Endometrium (tissue), 2 donors: ENCODE data around the gene NFAT5.
"Not testable (repeated sequence)": the region's sequence is repeated elsewhere in the genome, so short reads cannot be mapped to it uniquely, and the experiment has no call there.

ENCODE experiments used
- FAIRE-seq: peaks from 2 replicates; lab custom pipeline; 2012; peaks lifted over from hg19 to GRCh38; lab: Jason Lieb, UNC
- donor health status: control.
- donor health status: control.

NFAT5 gene

DNA sequence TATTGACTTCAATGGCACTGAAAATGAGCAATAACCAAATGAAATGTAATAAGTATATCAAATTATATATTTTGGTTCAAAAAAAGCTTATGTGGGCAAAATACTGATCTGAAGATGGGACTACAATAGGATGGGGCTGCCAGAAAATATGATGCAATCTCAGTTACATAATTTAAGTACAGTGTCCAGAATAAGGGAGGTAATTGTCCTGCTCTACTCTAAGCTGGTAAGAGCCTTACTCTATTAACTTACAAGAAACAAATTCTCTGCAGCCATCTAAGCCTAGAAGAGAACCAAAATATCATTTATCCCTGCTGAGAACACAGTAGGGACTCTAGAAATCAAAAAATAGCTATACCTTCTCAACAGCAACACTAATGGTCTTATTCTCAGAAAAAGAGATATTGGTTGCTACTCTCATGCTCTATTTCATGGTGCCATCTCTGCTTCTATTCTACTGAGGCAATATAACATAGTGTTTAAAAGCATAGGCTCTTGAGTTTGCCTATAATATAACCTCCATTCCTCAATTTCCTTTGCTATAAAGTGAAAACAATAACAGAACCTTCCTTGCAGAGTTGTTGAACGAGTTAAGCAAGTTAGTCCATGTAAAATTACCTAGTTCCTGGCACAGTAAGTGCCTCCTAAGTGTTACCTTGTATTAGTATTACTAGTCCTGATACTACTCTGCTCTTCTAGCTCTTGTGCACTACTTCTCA is 140.6 kb downstream of the NFAT5 start:
- FAIRE-seq, result no peak

DNA sequence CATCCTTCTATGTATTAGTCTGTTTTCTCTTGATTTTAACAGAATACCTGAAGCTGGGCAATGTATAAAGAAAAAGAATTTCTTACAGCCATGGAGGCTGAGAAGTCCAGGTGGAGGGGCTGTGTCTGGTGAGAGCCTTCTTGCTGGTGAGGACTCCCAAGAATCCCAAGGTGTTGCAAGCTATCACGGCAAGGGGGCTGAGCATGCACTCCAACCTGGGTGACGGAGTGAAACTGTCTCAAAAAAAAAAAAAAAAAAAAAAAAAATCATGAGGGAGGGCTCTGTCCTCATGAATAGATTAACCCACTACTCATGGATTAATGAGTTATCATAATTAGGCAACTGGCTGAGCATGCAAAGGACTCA is 141.2 kb downstream of the NFAT5 start:
- no peak for FAIRE-seq

DNA sequence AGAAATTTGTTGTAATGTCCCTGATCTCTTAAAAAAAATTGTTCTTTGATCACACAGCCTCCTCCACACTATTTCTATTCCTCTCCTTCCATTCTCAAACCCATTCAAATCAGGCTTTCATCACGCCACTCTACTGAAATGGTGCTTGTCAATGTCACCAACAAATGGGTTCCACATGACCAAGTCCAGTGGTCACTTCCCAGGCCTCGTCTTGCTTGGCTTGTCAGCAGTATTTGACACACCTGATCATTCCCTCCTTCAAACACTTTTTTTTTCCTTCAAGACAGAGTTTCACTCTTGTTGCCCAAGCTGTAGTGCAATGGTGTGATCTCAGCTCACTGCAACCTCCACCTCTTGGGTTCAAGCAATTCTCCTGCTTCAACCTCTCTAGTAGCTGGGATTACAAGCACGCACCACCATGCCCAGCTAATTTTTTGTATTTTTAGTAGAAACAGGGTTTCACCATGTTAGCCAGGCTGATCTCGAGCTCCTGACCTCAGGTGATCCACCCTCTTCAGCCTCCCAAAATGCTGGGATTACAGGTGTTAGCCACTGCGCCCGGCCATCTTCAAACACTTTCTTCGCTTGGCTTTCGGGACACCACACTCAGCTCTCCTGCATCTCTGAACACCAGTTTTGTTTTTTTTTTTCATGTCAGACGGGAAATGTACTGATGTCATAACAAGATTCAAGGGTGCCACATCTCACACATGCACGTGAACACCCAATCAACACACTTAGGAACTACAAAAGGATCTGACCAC is 142.3 kb downstream of the NFAT5 start:
- no peak for FAIRE-seq

DNA sequence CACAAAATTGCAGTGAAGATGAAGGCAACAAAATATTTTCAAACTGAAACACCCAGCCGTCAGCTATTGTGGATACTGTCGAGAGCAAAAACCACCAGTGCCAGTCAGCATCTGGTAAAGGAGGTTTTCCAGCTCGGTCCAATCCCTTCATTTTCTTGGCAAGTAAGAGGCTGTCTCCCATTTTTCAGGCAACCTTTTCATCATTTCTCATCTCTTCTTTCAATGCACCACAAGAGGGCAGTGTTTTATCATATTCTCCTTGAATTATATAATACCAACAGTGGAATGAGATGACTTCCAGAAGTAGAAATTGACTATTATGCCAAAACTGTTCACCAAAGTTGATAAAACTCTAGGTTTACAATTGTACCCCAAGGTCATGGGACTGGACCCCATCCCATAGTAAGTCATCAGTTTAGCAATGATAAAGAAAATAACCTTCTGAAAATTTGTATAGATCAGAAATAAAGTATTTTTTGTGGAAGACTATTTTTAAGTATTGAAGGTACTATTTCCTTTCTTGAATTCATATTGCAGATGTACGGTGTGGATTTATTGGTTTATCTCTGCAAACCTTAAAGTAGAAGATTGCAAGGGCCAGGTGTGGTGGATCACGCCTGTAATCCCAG is 143.8 kb downstream of the NFAT5 start:
- FAIRE-seq, result no peak

DNA sequence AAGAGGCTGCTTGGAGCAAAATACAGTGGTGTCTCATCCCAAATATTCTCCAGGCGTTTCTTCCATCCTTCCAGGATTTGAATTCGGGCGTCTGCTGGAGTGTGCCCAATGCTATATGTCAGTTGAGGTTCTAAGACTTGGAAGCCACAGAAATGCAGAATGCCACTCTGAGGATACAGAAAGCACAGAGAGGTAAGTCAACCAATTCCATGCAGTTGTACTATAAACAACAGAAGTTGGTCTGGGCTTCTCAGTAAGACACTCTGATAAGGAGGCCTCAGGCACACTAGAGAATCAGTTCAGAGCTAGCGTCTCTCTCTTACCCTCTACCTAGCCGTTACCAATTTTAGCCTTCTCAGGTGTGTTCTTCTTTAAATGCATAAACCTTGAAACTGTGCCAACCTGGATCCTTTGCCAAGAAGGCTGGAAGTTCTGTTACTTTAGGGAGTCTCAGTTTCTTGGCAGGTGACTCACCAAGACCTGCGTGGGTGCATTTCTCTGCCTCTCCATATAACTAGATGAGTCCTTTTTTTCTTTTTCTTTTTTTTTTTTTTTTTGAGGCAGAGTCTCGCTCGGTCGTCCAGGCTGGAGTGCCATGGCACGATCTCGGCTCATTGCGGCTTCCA is 145.5 kb downstream of the NFAT5 start:
- FAIRE-seq, result no peak

DNA sequence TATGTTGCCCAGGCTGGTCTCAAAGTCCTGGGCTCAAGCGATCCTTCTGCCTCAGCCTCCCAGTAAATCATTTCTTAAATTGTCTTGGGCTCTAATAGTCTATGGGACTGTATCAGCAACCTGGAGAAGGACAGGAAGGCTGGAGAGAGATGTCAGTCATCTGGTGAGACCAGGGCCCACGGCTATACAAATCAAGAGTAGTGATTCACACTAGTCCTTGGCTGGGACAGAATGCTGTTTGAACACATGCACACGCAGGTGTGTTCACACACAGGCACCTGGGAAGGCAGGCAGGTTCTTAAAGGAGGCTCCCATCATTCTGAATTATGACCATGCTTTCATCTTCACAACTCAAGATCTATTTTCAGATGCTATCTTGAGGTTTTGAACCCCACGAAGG is 146.5 kb downstream of the NFAT5 start:
- no peak for FAIRE-seq

DNA sequence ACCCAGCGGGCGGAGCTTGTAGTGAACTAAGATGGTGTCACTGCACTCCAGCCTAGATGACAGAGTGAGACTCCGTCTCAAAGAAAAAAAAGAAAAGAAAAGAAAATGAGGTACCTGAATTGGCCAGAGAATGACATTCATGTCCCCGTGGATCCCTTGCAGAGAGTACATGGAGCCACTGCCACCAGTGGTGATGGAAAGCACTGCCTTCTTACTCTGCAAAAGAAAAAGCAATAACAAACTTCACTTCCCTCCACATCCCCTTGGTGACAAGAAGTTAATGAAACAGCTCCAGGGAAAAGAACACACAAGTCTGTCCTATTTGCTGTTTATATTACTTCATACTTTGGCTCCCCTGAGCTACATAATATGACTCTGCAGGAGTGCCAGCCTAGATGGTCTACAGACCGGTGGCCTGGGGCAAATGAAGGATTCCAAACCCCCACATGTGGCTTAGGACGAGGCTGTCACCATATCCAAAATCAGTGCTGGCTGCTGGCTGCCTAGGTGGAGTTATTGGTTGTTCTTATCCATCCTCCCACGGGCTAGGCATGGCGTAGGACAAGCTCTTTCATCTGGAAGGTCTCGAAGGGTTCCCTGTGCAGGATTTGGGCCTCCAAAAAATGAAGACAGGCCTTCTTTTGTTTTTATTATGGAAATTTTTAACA is 147.3 kb downstream of the NFAT5 start:
- FAIRE-seq, result no peak

DNA sequence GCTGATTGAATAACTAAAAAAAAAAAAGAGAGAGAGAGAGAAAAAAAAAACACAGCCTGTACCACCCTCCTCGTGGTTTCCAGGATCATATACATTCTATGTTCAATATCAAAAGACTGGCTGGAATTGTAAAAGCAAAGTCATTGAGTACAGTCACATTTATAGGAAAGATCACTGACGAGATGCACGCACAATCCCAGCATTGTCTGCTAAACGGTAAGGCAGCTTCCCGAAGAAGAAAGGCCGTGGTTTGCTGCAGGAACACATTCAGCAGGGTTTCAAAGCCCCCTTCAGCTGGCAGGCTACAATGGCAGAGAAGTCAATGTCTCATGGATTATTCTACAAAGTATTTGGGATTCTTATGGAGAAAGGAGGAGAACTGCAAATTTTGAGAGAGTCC is 151.3 kb downstream of the NFAT5 start:
- no peak for FAIRE-seq

DNA sequence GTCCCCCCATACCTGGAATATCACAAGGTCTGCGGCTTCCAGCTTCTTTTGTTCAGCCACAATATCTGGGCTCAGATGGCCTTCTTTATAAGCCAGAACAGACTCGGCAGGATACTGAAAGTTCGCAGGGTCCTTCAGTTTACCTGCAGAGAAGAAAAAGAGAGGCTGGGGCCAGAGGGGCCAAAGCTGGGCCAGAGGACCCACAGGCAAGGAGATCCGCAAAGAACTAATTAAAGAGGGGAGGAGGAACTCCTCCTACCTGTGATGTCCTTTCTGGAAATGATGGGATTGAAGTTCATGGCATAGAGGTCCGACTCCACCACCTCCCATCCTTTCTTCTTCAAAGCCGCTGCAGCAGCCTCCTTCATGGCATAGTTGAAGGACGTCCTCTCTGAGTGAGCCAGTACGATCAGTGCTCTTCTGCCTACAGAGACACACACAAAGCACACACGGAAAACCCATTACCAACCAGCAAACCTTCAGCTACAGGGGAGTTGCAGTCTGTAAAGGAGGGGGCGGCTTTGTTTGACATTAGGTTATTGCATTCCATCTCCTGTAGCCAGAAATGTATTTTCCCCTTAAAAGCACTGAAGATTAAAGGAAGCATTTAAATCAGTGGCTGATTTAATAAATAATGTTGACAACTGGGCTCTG is 152.5 kb downstream of the NFAT5 start:
- no peak for FAIRE-seq

DNA sequence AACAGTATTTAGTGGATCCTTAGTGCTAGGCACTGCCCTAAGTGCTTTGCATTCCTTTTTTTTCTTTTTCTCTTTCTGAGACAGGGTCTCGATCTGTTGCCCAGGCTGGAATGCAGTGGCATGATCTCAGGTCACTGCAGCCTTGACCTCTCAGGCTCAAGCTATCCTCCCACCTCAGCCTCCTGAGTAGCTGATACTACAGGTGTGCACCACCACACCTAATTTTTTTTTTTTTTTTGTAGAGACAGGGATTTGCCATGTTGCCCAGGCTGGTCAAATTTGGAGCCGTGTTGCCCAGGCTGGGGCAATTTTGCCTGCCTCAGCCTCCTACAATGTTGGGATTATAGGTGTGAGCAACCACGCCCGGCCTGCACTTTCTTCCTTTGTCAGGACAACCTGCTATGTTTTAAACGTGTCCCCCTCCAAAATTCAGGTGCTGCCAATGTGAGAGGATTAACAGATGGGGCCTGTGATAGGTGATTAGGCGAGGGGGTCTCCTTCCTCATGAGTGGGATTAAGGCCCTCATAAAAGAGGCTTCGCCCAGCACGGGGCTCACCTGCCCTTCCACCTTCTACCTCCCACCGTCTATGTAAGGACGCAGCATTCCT is 155.2 kb downstream of the NFAT5 start:
- FAIRE-seq, result no peak

DNA sequence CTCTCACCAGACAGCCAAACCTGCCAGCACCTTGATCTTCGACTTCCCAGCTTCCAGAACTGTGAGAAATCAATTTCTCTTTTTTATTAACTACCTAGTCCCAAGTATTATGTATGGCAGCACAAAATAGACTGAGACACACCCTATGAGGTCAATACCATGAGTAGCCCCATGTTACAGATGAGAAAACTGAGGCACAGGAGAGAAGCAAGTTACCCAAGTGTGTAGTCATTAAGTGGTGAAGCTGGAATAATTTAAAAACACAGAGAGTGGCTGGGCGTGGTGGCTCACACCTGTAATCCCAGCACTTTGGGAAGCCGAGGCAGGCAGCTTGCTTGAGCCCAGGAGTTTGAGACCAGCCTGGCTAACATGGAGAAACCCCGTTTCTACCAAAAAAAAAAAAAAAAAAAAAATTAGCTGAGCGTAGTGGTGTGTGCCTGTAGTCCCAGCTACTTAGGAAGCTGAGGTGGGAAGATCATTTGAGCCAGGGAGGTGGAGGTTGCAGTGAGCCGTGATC is 155.7 kb downstream of the NFAT5 start:
- FAIRE-seq, result no peak

DNA sequence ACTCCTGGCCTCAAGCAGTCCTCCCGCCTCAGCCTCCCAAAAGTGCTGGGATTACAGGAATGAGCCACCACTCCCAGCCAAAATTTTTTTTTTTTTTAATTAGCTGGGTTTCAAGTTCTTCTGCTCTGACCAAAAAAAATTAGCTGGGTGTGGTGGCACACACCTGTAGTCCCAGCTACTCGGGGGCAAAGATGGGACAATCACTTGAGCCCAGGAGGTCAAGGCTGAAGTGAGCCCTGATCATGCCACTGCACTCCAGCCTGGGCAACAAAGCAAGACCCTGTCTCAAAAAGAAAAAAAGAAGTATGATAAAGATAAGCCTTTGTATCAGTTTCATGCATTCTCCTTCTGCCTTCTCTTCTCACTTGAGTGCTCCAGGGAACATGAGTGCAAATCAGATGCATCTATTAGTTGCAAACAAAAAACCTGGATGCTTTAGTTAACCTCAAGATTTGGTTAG is 158.7 kb downstream of the NFAT5 start:
- FAIRE-seq, result no peak

DNA sequence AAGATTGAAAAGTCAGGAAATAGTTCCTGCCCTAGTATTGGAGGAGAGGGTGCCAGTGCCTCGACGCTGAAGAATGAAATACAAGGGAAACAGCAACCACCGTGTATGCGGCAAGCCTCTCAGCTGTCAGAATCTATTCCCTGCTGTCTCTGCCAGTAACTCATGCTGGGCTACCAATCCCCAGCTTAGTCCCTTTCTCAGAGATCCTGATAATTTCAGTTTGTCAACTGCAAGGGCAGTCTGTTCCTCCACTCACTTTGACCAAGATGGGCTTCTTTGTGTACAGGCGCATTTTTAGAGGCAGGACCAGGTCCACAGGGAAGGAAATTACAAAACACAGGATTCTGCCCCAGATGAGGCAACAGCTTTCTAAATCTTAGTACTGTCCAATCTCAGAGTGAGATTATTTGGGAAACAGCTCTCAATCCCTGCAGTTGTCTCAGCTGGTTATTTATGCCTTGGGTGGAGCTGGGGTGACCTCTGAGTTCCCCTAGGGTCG is 159.3 kb downstream of the NFAT5 start:
- FAIRE-seq, result no peak

DNA sequence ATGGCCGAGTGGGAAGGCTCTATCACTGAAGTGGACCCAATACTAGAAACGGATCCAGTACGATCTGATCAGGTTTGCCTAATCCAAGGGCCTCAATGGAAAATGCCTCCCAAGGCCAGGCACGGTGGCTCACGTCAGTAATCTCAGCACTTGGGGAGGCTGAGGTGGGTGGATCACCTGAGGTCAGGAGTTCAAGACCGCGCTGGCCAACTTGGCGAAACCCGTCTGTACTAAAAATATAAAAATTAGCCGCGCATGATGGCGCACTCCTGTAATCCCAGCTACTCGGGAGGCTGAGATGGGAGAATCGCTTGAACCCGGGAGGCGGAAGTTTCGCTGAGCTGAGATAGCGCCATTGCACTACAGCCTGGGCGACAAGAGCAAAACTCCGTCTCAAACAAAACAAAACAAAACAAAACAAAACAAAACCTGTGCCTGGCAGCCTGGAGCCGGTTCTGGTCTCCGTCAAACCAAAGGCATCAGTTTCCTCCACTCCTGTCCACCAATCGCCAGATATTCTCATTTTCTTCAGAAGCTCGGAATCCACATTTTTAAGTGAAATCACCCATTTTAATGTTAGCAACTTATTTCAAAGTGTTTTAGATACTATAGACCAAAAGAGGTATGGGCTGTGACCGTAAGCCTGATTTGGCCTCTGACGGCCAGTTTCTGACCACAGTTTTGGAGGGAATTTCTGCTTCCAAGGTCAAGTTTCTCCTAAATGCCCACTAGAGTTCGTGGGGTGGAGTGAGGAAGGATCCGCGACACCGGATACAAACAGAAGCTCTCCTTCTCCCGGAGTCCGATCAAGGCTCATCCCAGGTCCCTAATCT is 159.9 kb downstream of the NFAT5 start:
- FAIRE-seq, result no peak

DNA sequence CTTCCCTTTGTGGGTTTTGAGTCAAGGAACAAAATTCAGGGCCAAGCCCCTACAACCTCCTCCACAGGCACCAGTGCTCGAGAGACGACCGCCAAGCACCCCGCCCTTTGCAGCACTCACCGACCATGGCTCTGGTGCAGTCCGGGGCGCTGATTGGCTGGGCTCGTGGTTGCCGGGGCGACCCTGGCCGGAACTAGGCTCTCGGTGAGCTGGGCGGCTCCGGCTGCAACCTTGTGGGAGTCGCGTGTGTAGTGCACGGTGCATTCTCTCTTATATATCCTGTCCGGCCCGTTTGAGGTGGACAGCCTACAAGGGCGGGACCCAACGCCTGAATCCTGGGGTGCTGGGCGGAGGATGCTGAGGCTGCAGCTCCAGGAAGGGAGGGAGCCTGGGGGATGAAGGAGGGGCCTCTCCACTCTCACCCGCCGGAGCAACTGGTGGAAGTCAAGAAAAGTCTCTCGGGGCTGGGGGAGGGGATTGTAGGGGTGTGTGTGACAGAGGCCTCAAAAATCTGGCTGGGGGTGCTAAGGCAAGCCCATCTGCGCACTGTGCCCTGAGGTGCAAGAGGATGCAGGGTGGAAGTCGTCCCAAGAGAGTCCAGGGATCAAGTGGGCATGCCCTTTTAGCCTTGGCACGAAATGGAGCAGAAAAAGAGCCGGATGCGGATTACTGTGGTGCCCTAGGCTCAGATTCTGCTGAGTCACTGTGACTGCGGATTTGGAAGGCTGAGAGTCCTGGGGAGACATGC is 160.7 kb downstream of the NFAT5 start, which contains the start of gene NQO1:
TSS of gene NQO1 (minus strand) at position 248 of the 748 bp plus-strand sequence. CDS start at position 127, 121 bp downstream.
- FAIRE-seq, result peak; percentile 31

DNA sequence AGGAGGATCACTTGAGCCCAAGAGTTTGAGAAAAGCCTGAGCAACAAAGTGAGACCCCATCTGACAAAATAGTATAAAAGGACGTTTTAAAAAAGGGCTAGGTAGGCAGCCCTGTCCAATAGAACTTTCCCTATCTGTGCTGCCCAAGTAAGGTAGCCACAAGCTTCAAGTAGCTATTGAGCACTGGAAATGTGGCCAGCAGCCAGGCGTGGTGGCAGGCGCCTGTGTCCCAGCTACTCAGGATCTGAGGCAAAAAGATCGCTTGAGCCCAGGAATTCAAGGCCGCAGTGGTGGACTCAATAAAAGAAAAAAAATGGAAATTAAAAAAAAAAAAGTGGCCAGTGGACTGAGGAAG is 162.1 kb downstream of the NFAT5 start:
- FAIRE-seq, result no peak

DNA sequence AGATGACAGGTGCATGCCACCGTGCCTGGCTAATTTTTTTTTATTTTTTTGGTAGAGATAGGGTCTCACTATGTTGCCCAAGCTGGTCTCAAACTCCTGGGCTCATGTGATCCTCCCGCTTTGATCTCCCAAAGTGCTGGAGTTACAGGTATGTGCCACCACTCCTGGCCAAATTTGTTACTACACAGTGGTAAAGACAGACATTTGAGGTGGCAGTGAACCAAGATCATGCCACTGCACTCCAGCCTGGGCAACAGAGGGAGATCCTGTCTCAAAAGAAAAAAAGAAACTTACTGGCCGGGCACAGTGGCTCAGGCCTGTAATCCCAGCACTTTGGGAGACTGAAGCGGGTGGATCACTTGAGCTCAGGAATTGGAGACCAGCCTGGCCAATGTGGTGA is 163.3 kb downstream of the NFAT5 start:
- FAIRE-seq, result not testable (repeated sequence)

DNA sequence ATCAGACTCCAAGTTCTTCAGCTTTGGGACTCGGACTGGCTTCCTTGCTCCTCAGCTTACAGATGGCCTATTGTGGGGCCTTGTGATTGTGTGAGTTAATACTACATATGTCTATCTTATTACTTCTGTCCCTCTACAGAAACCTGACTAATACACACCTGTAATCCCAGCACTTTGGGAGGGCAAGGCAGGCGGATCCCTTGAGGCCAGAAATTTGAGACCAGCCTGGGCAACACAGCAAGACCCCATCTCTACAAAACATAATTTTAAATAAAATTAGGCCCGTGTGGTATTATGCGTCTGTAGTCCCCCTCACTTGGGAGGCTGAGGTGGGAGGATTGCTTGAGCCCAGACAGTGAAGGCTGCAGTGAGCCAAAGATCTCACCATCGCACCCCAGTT is 165.5 kb downstream of the NFAT5 start:
- FAIRE-seq, result not testable (repeated sequence)

DNA sequence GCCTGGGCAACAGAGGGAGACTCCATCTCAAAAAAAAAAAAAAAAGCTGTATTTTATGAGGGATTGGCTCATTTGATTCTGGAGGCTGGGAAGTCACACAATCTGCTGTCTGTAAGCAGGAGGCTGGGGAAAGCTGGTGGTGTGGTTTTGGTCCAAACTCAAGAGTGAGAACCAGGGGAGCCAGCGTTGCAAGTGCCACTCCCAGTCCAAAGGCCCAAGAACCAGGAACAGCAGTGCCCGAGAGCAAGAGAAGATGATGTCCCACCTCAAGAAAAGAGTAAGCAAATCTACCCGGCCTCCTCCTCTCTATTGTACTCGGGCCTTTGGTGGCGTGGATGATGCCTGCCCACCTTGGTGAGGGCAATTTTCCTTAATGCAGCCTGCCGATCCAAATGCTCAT is 166.3 kb downstream of the NFAT5 start:
- FAIRE-seq, result no peak
